IMR-90 (cell line): Measurements from ENCODE around the gene POFUT2. TPM values are rescaled to one million over a fixed set of nuclear protein-coding genes. Genes with fewer than 3 reads are reported as not detected.

ENCODE experiments used
- ATAC-seq: fragments of 200-7000 bp; cut with Tn5 transposase; 2 replicates; pipeline ENCODE4 v1.9.1; 2020; ENCODE audit warnings: low read depth, mild to moderate bottlenecking, moderate library complexity
- BruUV-seq: library from RNA; stranded (reverse); fragments of 400-500 nt; replicated peaks from 2 replicates; lab custom pipeline; 2021; lab: Mats Ljungman, UMichigan
- CTCF ChIA-PET: fragments of 300-600 bp; formaldehyde crosslinking; extraction: SDS; loops from one replicate; lab custom pipeline; 2021; ENCODE audit warnings: antibody characterized with exemption; lab: Yijun Ruan, JAX
- POLR2A ChIA-PET: fragments of 300-600 bp; sonication (Branson Sonifier 250); formaldehyde crosslinking; loops from one replicate; lab custom pipeline; 2022; ENCODE audit warnings: antibody characterized with exemption; ENCODE audit not compliant: unreplicated experiment; lab: Charles Lee
- DNase-seq: peaks from one replicate; pipeline ENCODE4 v3.0.0; 2013
- H2AFZ ChIP-seq: replicated peaks from 2 replicates; pipeline ENCODE3; 2013; ENCODE audit warnings: low read length, mild to moderate bottlenecking; ENCODE audit not compliant: poor library complexity
- H2AK5ac ChIP-seq: 2 replicates; pipeline ENCODE4 v1.6.1; 2013; ENCODE audit warnings: low read depth, low read length, inconsistent platforms
- H2AK9ac ChIP-seq: replicated peaks from 2 replicates; pipeline ENCODE3; 2013; ENCODE audit warnings: mild to moderate bottlenecking, low read depth, low read length, moderate library complexity; ENCODE audit not compliant: poor library complexity
- H2BK120ac ChIP-seq: 2 replicates; pipeline ENCODE4 v1.6.1; 2013; ENCODE audit warnings: low read depth, low read length, inconsistent platforms
- H2BK15ac ChIP-seq: 3 replicates; pipeline ENCODE4 v1.6.1; 2013; ENCODE audit warnings: low read depth, low read length, inconsistent platforms
- H2BK20ac ChIP-seq: 2 replicates; pipeline ENCODE4 v1.6.1; 2013; ENCODE audit warnings: low read depth, mild to moderate bottlenecking, inconsistent platforms, low read length, moderate library complexity
- H2BK5ac ChIP-seq: 2 replicates; pipeline ENCODE4 v1.6.1; 2013; ENCODE audit warnings: mild to moderate bottlenecking, low read depth, low read length, inconsistent platforms; ENCODE audit not compliant: poor library complexity, severe bottlenecking
- H3K14ac ChIP-seq: replicated peaks from 2 replicates; pipeline ENCODE4 v1.6.1; 2013; ENCODE audit warnings: low read depth, low read length, inconsistent platforms
- H3K18ac ChIP-seq: 2 replicates; pipeline ENCODE4 v1.6.1; 2013; ENCODE audit warnings: low read depth, low read length, control low read depth
- H3K23ac ChIP-seq: 2 replicates; pipeline ENCODE4 v1.6.1; 2013; ENCODE audit warnings: low read depth, low read length, inconsistent platforms
- H3K27ac ChIP-seq: 2 replicates; pipeline ENCODE4 v1.5.1; 2013; ENCODE audit warnings: mild to moderate bottlenecking, control low read depth, low read length; ENCODE audit not compliant: insufficient read depth
- H3K27me3 ChIP-seq: 2 replicates; pipeline ENCODE4 v1.6.1; 2013; ENCODE audit warnings: low read length; ENCODE audit not compliant: control insufficient read depth, insufficient read depth
- H3K36me3 ChIP-seq: 2 replicates; pipeline ENCODE4 v1.6.1; 2013; ENCODE audit warnings: low read length, mixed read lengths; ENCODE audit not compliant: control insufficient read depth, insufficient read depth
- H3K4ac ChIP-seq: 2 replicates; pipeline ENCODE4 v1.6.1; 2013; ENCODE audit warnings: low read depth, low read length, inconsistent platforms
- H3K4me1 ChIP-seq: 2 replicates; pipeline ENCODE4 v1.6.1; 2013; ENCODE audit warnings: low read length, mixed read lengths; ENCODE audit not compliant: control insufficient read depth, insufficient read depth
- H3K4me2 ChIP-seq: 2 replicates; pipeline ENCODE4 v1.6.1; 2013; ENCODE audit warnings: low read depth, mild to moderate bottlenecking, control low read depth, low read length, moderate library complexity
- H3K4me3 ChIP-seq: 2 replicates; pipeline ENCODE4 v1.5.1; 2013; ENCODE audit warnings: low read depth, mild to moderate bottlenecking, control low read depth, low read length, moderate library complexity; ENCODE audit not compliant: insufficient read depth
- H3K56ac ChIP-seq: 2 replicates; pipeline ENCODE4 v1.6.1; 2013; ENCODE audit warnings: low read length, inconsistent platforms; ENCODE audit not compliant: insufficient read depth; ENCODE audit errors: extremely low read depth
- H3K79me1 ChIP-seq, 2 experiments: 2 replicates each; pipeline ENCODE4 v1.6.1; 2013; ENCODE audit warnings: low read length in 2 of 2, inconsistent platforms in 1 of 2, low read depth in 1 of 2
- H3K9ac ChIP-seq: 2 replicates; pipeline ENCODE4 v1.6.1; 2013; ENCODE audit warnings: low read depth, low read length, control low read depth
- H3K9me1 ChIP-seq: 2 replicates; pipeline ENCODE4 v1.6.1; 2013; ENCODE audit warnings: low read length, inconsistent platforms; ENCODE audit not compliant: insufficient read depth
- H3K9me3 ChIP-seq: 2 replicates; pipeline ENCODE4 v1.6.1; 2013; ENCODE audit warnings: low read length; ENCODE audit not compliant: control insufficient read depth, insufficient read depth
- H4K20me1 ChIP-seq: 2 replicates; pipeline ENCODE4 v1.6.1; 2013; ENCODE audit warnings: low read length, inconsistent platforms; ENCODE audit not compliant: insufficient read depth
- H4K5ac ChIP-seq: 2 replicates; pipeline ENCODE4 v1.6.1; 2013; ENCODE audit warnings: mild to moderate bottlenecking, low read depth, low read length, control low read depth
- H4K8ac ChIP-seq, 2 experiments: 2 replicates each; pipeline ENCODE4 v1.6.1; 2013; ENCODE audit warnings: low read depth in 2 of 2, low read length in 2 of 2, control low read depth in 1 of 2, inconsistent platforms in 1 of 2
- H4K91ac ChIP-seq: 2 replicates; pipeline ENCODE4 v1.6.1; 2013; ENCODE audit warnings: low read depth, low read length, inconsistent platforms; ENCODE audit not compliant: insufficient read depth
- BHLHE40 ChIP-seq: fragments of 150-350 bp; IDR thresholded peaks from 2 replicates; pipeline ENCODE4 v1.6.1; 2016; ENCODE audit warnings: mild to moderate bottlenecking, low read depth, low read length
- CEBPB ChIP-seq: IDR thresholded peaks from 2 replicates; pipeline ENCODE4 v1.6.1; 2012; ENCODE audit warnings: low read depth, low read length, improper control_type of control experiment
- CHD1 ChIP-seq: IDR thresholded peaks from 2 replicates; pipeline ENCODE4 v1.6.1; 2012; ENCODE audit warnings: low read depth, low read length, improper control_type of control experiment
- ELK1 ChIP-seq: fragments of 150-350 bp; IDR thresholded peaks from 2 replicates; pipeline ENCODE4 v1.6.1; 2016; ENCODE audit warnings: low read depth, mild to moderate bottlenecking, low read length, moderate library complexity, borderline replicate concordance
- FOS ChIP-seq: fragments of 150-350 bp; IDR thresholded peaks from 2 replicates; pipeline ENCODE4 v1.6.1; 2016; ENCODE audit warnings: low read depth, low read length
- MAFK ChIP-seq: IDR thresholded peaks from 2 replicates; pipeline ENCODE4 v1.6.1; 2012; ENCODE audit warnings: low read depth, low read length, improper control_type of control experiment
- MAZ ChIP-seq: IDR thresholded peaks from 2 replicates; pipeline ENCODE4 v1.6.1; 2012; ENCODE audit warnings: low read depth, mild to moderate bottlenecking, low read length, improper control_type of control experiment, moderate library complexity, borderline replicate concordance
- MXI1 ChIP-seq: IDR thresholded peaks from 2 replicates; pipeline ENCODE4 v1.6.1; 2012; ENCODE audit warnings: low read depth, mild to moderate bottlenecking, low read length, moderate library complexity, borderline replicate concordance
- NFE2L2 ChIP-seq: fragments of 150-350 bp; IDR thresholded peaks from 2 replicates; pipeline ENCODE4 v1.6.1; 2016; ENCODE audit warnings: low read depth, mild to moderate bottlenecking, low read length
- POLR2A ChIP-seq: IDR thresholded peaks from 2 replicates; pipeline ENCODE4 v1.6.1; 2012; ENCODE audit warnings: mild to moderate bottlenecking, low read depth, low read length
- RAD21 ChIP-seq: IDR thresholded peaks from 2 replicates; pipeline ENCODE4 v1.6.1; 2012; ENCODE audit warnings: low read length, improper control_type of control experiment
- RCOR1 ChIP-seq: IDR thresholded peaks from 2 replicates; pipeline ENCODE4 v1.6.1; 2012; ENCODE audit warnings: mild to moderate bottlenecking, low read length, improper control_type of control experiment; ENCODE audit not compliant: insufficient replicate concordance
- RFX5 ChIP-seq: IDR thresholded peaks from 2 replicates; pipeline ENCODE4 v1.8.0; 2012; ENCODE audit warnings: low read depth, mild to moderate bottlenecking, low read length, moderate library complexity
- SMC3 ChIP-seq: fragments of 150-350 bp; IDR thresholded peaks from 2 replicates; pipeline ENCODE4 v1.6.1; 2016; ENCODE audit warnings: low read depth, mild to moderate bottlenecking, antibody characterized with exemption, low read length, moderate library complexity
- USF2 ChIP-seq: fragments of 150-350 bp; IDR thresholded peaks from 2 replicates; pipeline ENCODE4 v1.6.1; 2017; ENCODE audit warnings: mild to moderate bottlenecking, antibody characterized with exemption, low read length, low read depth
- WGBS, 2 experiments: methylation state at CpG; one replicate each; pipeline versions ENCODE4 v1.1.5 to v1.1.7; 2013; ENCODE audit warnings: missing lambda C conversion rate in 2 of 2; ENCODE audit not compliant: insufficient read length in 1 of 2; ENCODE audit errors: extremely low coverage in 2 of 2; 5-methylcytosine and 5-hydroxymethylcytosine counted together
- dilution Hi-C: fragments of 300-500 bp; cut with HindIII; formaldehyde crosslinking; loops from one replicate; pipeline ENCODE4 v1.14.3; 2018; ENCODE audit warnings: low sequenced_read_pairs; ENCODE audit not compliant: unreplicated experiment
- in situ Hi-C: fragments of 300-500 bp; cut with MboI; formaldehyde crosslinking; loops from 3 replicates; pipeline ENCODE4 v1.14.3; 2019; ENCODE audit warnings: low sequenced_read_pairs, inconsistent platforms, mixed read lengths
- intact Hi-C: fragments of 100-400 bp; cut with micrococcal nuclease; formaldehyde crosslinking; loops from 2 replicates; pipeline ENCODE4 v1.10.0; 2022
- polyA plus RNA-seq, 3 experiments: library from polyadenylated mRNA; depleted of rRNA; stranded (reverse); fragments of >200 nt; gene quantifications; 2 replicates each; pipeline ENCODE4 v1.2.3, GENCODE V29; 2012; ENCODE audit warnings: low replicate concordance in 1 of 3
- total RNA-seq: library from RNA; depleted of rRNA; stranded (reverse); fragments of >200 nt; gene quantifications from 2 replicates; pipeline ENCODE4 v1.2.3, GENCODE V29; 2012
- TF ChIP-seq, protein P1 (sequence below): conservative IDR thresholded peaks from 2 replicates; pipeline ENCODE4 v1.5.1; 2012; ENCODE audit warnings: mild to moderate bottlenecking, low read depth, low read length, improper control_type of control experiment

The POFUT2 gene
- total and polyA plus RNA-seq, 2 of the 4 experiments (the other 2 are of a cell fraction), result 18.8 to 59.3 TPM

GRCh38 chr21:45296638-45297037 lies 8.9 kb upstream of the POFUT2 start:
- Histone ChIP-seq H2AK5ac (no peak overlapping the region), H3K4me1 (peaks cover 49% of the 10 kb centered on the region), H3K4me2 (no peak overlapping the region), H3K4me3 (no peak overlapping the region), H3K9me1 (peaks cover 13% of the 10 kb centered on the region), H2BK20ac (peak overlapping the region; percentile 1; the same call in 1 of the 2 replicates), H2BK120ac (no peak overlapping the region), H3K27me3 (no peaks in the 10 kb centered on the region), H4K8ac (no peak overlapping the region; a peak in 2 of 4 replicates), H3K4ac (peak overlapping the region; percentile 18; the same call in 1 of the 2 replicates), H3K14ac (no peak overlapping the region), H3K18ac (no peak overlapping the region), H3K9me3 (no peaks in the 10 kb centered on the region), H3K79me1 (peaks cover 15 to 65% of the 10 kb centered on the region in 2 experiments), H2AFZ (no peak overlapping the region), H3K9ac (no peak overlapping the region), H3K23ac (no peak overlapping the region), H2BK5ac (peak overlapping the region; percentile 3), H2AK9ac (no peak overlapping the region), H3K36me3 (no peaks in the 10 kb centered on the region), H4K91ac (peak overlapping the region; percentile 16; the same call in 1 of the 2 replicates), H4K20me1 (no peaks in the 10 kb centered on the region; the same call in 1 of the 2 replicates), H3K27ac (no peak overlapping the region), H2BK15ac (peak overlapping the region; percentile 46; the same call in 1 of the 3 replicates), H4K5ac (no peak overlapping the region), H3K56ac (no peak overlapping the region)
- ChIA-PET POLR2A (interaction anchor here (0.6 kb wide), 1 partner anchor 71 kb away, joined by 3 read pairs; no protein-coding TSS in a partner anchor), CTCF (interaction anchor here (1.2 kb wide), 1 partner anchor 13 kb away, joined by 5 read pairs; no protein-coding TSS in a partner anchor)
- dilution Hi-C loops (no loop called here), intact Hi-C loops (no loop called here), in situ Hi-C loops (no loop called here)
- ATAC-seq (no peak), DNase-seq (no peak)
- BruUV-seq, result no TSS peak
- no CpG with 5 or more reads among the region's 7 CpGs for WGBS, 2 experiments
- TF ChIP-seq FOS (no peak), USF2 (no peak), ELK1 (no peak), SMC3 (no peak), MXI1 (no peak), RCOR1 (no peak), BHLHE40 (no peak), RAD21 (no peak), NFE2L2 (no peak), RFX5 (no peak), CEBPB (no peak), CHD1 (no peak), POLR2A (no peak), MAZ (no peak), MAFK (no peak)
- TF ChIP-seq, protein P1, sequence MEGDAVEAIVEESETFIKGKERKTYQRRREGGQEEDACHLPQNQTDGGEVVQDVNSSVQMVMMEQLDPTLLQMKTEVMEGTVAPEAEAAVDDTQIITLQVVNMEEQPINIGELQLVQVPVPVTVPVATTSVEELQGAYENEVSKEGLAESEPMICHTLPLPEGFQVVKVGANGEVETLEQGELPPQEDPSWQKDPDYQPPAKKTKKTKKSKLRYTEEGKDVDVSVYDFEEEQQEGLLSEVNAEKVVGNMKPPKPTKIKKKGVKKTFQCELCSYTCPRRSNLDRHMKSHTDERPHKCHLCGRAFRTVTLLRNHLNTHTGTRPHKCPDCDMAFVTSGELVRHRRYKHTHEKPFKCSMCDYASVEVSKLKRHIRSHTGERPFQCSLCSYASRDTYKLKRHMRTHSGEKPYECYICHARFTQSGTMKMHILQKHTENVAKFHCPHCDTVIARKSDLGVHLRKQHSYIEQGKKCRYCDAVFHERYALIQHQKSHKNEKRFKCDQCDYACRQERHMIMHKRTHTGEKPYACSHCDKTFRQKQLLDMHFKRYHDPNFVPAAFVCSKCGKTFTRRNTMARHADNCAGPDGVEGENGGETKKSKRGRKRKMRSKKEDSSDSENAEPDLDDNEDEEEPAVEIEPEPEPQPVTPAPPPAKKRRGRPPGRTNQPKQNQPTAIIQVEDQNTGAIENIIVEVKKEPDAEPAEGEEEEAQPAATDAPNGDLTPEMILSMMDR, result no peak
